GM12874 (cell line): ENCODE results near the gene FOXM1.

Experiments used
- CTCF ChIP-seq: IDR thresholded peaks from 2 replicates; pipeline ENCODE4 v1.5.1; 2011; ENCODE audit warnings: low read depth, mild to moderate bottlenecking, control low read depth, low read length, moderate library complexity; ENCODE audit not compliant: insufficient read depth

The FOXM1 gene

GRCh38 chr12:2845280-2845679, 31.7 kb downstream of the FOXM1 start:
- TF ChIP-seq CTCF, result no peak

- no peak for TF ChIP-seq CTCF
Measured at GRCh38 chr12:2844786-2845185, 32.2 kb downstream of the FOXM1 start.

GRCh38 chr12:2842948-2843347, 34.0 kb downstream of the FOXM1 start:
- TF ChIP-seq CTCF, result no peak

- TF ChIP-seq CTCF, result no peak
Measured at GRCh38 chr12:2841056-2841650, 35.8 kb downstream of the FOXM1 start.

GRCh38 chr12:2836574-2836973, 40.4 kb downstream of the FOXM1 start:
- TF ChIP-seq CTCF, result no peak

GRCh38 chr12:2835691-2836403, 41.1 kb downstream of the FOXM1 start:
- TF ChIP-seq CTCF, result no peak

GRCh38 chr12:2834581-2835491, 42.1 kb downstream of the FOXM1 start, which contains the start of gene NRIP2:
Gene NRIP2, minus strand, starts transcription at chr12:2835035. Its CDS starts 52 bp downstream, at chr12:2834983.
- no peak for TF ChIP-seq CTCF
